Parathyroid adenoma (tissue), 2 donors: ENCODE measurements around the gene PTPRB.

Experiments
- H2AFZ ChIP-seq: fragments of 300-600 bp; sonication (generic); one replicate; pipeline ENCODE4 v1.7.0; 2017; ENCODE audit warnings: antibody characterized with exemption, mild to moderate bottlenecking
- H3K27ac ChIP-seq: fragments of 300-600 bp; sonication (generic); one replicate; pipeline ENCODE4 v1.7.0; 2017
- H3K27me3 ChIP-seq: fragments of 300-600 bp; sonication (generic); one replicate; pipeline ENCODE4 v1.7.0; 2017; ENCODE audit warnings: low read length; ENCODE audit not compliant: control insufficient read depth, insufficient read depth
- H3K36me3 ChIP-seq: fragments of 300-600 bp; sonication (generic); one replicate; pipeline ENCODE4 v1.7.0; 2017; ENCODE audit warnings: low read length; ENCODE audit not compliant: control insufficient read depth, insufficient read depth
- H3K4me1 ChIP-seq: fragments of 300-600 bp; sonication (generic); one replicate; pipeline ENCODE4 v1.7.0; 2017; ENCODE audit warnings: control low read depth
- H3K4me2 ChIP-seq: fragments of 300-600 bp; sonication (generic); one replicate; pipeline ENCODE4 v1.7.0; 2017; ENCODE audit warnings: low read length
- H3K4me3 ChIP-seq: fragments of 300-600 bp; sonication (generic); one replicate; pipeline ENCODE4 v1.7.0; 2017; ENCODE audit warnings: low read depth, low read length
- H3K79me2 ChIP-seq: fragments of 300-600 bp; sonication (generic); one replicate; pipeline ENCODE4 v1.7.0; 2017; ENCODE audit warnings: control low read depth
- H3K9ac ChIP-seq: fragments of 300-600 bp; sonication (generic); one replicate; pipeline ENCODE4 v1.7.0; 2017; ENCODE audit warnings: mild to moderate bottlenecking
- H3K9me3 ChIP-seq: fragments of 300-600 bp; sonication (generic); one replicate; pipeline ENCODE4 v1.7.0; 2017; ENCODE audit warnings: low read length; ENCODE audit not compliant: control insufficient read depth
- CTCF ChIP-seq: fragments of 300-600 bp; sonication (generic); IDR thresholded peaks from one replicate; pipeline ENCODE4 v1.7.0; 2017; ENCODE audit warnings: antibody characterized with exemption, mild to moderate bottlenecking
- donor health status: primary hyperparathyroidism.

Gene PTPRB

GRCh38 chr12:70607107-70607506 is 30.1 kb downstream of the PTPRB start:
- no peak overlapping the region for H3K27ac ChIP-seq

GRCh38 chr12:70605976-70606375 is 31.3 kb downstream of the PTPRB start:
- Histone ChIP-seq H3K79me2 (no peaks in the 10 kb centered on the region), H3K4me2 (no peak overlapping the region), H3K4me1 (no peaks in the 10 kb centered on the region), H3K27ac (no peak overlapping the region), H3K9ac (no peak overlapping the region), H2AFZ (no peak overlapping the region), H3K9me3 (no peaks in the 10 kb centered on the region), H3K4me3 (no peak overlapping the region), H3K36me3 (no peaks in the 10 kb centered on the region), H3K27me3 (no peaks in the 10 kb centered on the region)
- TF ChIP-seq CTCF: no peak

More at GRCh38 chr12:70607107-70607506, 30.1 kb downstream of the PTPRB start:
- H3K79me2 ChIP-seq: no peaks in the 10 kb centered on the region
- H3K9me3 ChIP-seq: no peaks in the 10 kb centered on the region
- H3K36me3 ChIP-seq: no peaks in the 10 kb centered on the region
- no peak overlapping the region for H2AFZ ChIP-seq
- H3K9ac ChIP-seq: no peak overlapping the region
- TF ChIP-seq CTCF: no peak
- no peaks in the 10 kb centered on the region for H3K27me3 ChIP-seq
- no peaks in the 10 kb centered on the region for H3K4me1 ChIP-seq
- no peak overlapping the region for H3K4me3 ChIP-seq
- H3K4me2 ChIP-seq: no peak overlapping the region

GRCh38 chr12:70604662-70605061 is 32.6 kb downstream of the PTPRB start:
- Histone ChIP-seq H3K4me2 (no peak overlapping the region), H3K9ac (no peak overlapping the region), H3K27ac (no peak overlapping the region), H3K4me1 (no peaks in the 10 kb centered on the region), H2AFZ (no peak overlapping the region), H3K79me2 (no peaks in the 10 kb centered on the region), H3K4me3 (no peak overlapping the region), H3K27me3 (no peaks in the 10 kb centered on the region), H3K36me3 (no peaks in the 10 kb centered on the region), H3K9me3 (no peaks in the 10 kb centered on the region)
- TF ChIP-seq CTCF: no peak

GRCh38 chr12:70603044-70603443 is 34.2 kb downstream of the PTPRB start:
- Histone ChIP-seq H3K27ac (no peak overlapping the region), H3K79me2 (no peaks in the 10 kb centered on the region)

More at GRCh38 chr12:70603044-70603443, 34.2 kb downstream of the PTPRB start:
- Histone ChIP-seq H3K9me3 (no peaks in the 10 kb centered on the region), H3K4me1 (no peaks in the 10 kb centered on the region), H3K4me2 (no peak overlapping the region), H3K36me3 (no peaks in the 10 kb centered on the region), H2AFZ (no peak overlapping the region), H3K27me3 (no peaks in the 10 kb centered on the region), H3K4me3 (no peak overlapping the region), H3K9ac (no peak overlapping the region)
- TF ChIP-seq CTCF: no peak
